H9 (cell line): ENCODE data around the gene DND1. TPM values are rescaled to one million over a fixed set of nuclear protein-coding genes. Genes with fewer than 3 reads are reported as not detected.

Source experiments
- DNase-seq: peaks from one replicate; pipeline ENCODE4 v3.0.0-alpha.2; 2017
- H2AFZ ChIP-seq: one replicate; pipeline ENCODE4 v1.6.1; 2013; ENCODE audit warnings: mild to moderate bottlenecking, low read length, control low read depth, moderate library complexity
- H2AK5ac ChIP-seq: 2 replicates; pipeline ENCODE4 v1.6.1; 2013; ENCODE audit warnings: low read length, control low read depth, mixed read lengths; ENCODE audit not compliant: insufficient read length
- H2BK120ac ChIP-seq: one replicate; pipeline ENCODE4 v1.6.1; 2013; ENCODE audit warnings: low read depth, mild to moderate bottlenecking, low read length, control low read depth, inconsistent platforms; ENCODE audit not compliant: poor library complexity, severe bottlenecking
- H2BK12ac ChIP-seq: 2 replicates; pipeline ENCODE4 v1.6.1; 2013; ENCODE audit warnings: low read length, control low read depth, mixed read lengths, low read depth; ENCODE audit not compliant: insufficient read length
- H2BK15ac ChIP-seq: 2 replicates; pipeline ENCODE4 v1.6.1; 2013; ENCODE audit warnings: low read depth, low read length, control low read depth
- H2BK20ac ChIP-seq: one replicate; pipeline ENCODE4 v1.6.1; 2013; ENCODE audit warnings: low read depth, mild to moderate bottlenecking, low read length, control low read depth, inconsistent platforms; ENCODE audit not compliant: poor library complexity, severe bottlenecking
- H2BK5ac ChIP-seq: 2 replicates; pipeline ENCODE4 v1.6.1; 2013; ENCODE audit warnings: low read length, control low read depth, mixed read lengths; ENCODE audit not compliant: insufficient read length
- H3K14ac ChIP-seq: 2 replicates; pipeline ENCODE4 v1.6.1; 2013; ENCODE audit warnings: low read length, control low read depth; ENCODE audit not compliant: insufficient read depth
- H3K18ac ChIP-seq: 2 replicates; pipeline ENCODE4 v1.6.1; 2013; ENCODE audit warnings: low read depth, mild to moderate bottlenecking, mixed read lengths, low read length, control low read depth; ENCODE audit not compliant: insufficient read length
- H3K23ac ChIP-seq: 2 replicates; pipeline ENCODE4 v1.6.1; 2013; ENCODE audit warnings: low read length, control low read depth, mixed read lengths, low read depth; ENCODE audit not compliant: insufficient read length
- H3K23me2 ChIP-seq: 2 replicates; pipeline ENCODE4 v1.6.1; 2013; ENCODE audit warnings: low read depth, mild to moderate bottlenecking, mixed read lengths, low read length, control low read depth; ENCODE audit not compliant: insufficient read length, poor library complexity, severe bottlenecking
- H3K27ac ChIP-seq: 2 replicates; pipeline ENCODE4 v1.5.1; 2013; ENCODE audit warnings: low read length, control low read depth, mixed read lengths, low read depth; ENCODE audit not compliant: insufficient read length
- H3K27me3 ChIP-seq: 2 replicates; pipeline ENCODE4 v1.6.1; 2013; ENCODE audit warnings: low read length, control low read depth, inconsistent platforms; ENCODE audit not compliant: insufficient read depth
- H3K4ac ChIP-seq: 2 replicates; pipeline ENCODE4 v1.6.1; 2013; ENCODE audit warnings: low read depth, mild to moderate bottlenecking, control low read depth, inconsistent platforms, low read length, moderate library complexity
- H3K4me1 ChIP-seq: 2 replicates; pipeline ENCODE4 v1.6.1; 2013; ENCODE audit warnings: low read length, control low read depth, inconsistent platforms; ENCODE audit not compliant: insufficient read depth
- H3K4me2 ChIP-seq: 2 replicates; pipeline ENCODE4 v1.6.1; 2013; ENCODE audit warnings: low read length, control low read depth, mixed read lengths; ENCODE audit not compliant: insufficient read length, insufficient read depth
- H3K56ac ChIP-seq: 2 replicates; pipeline ENCODE4 v1.6.1; 2013; ENCODE audit warnings: low read depth, mild to moderate bottlenecking, mixed read lengths, low read length, control low read depth; ENCODE audit not compliant: insufficient read length
- H3K79me1 ChIP-seq: 2 replicates; pipeline ENCODE4 v1.6.1; 2013; ENCODE audit warnings: low read depth, mild to moderate bottlenecking, moderate library complexity, low read length, control low read depth, inconsistent platforms; ENCODE audit not compliant: insufficient read depth, poor library complexity, severe bottlenecking
- H3K79me2 ChIP-seq: 2 replicates; pipeline ENCODE4 v1.6.1; 2013; ENCODE audit warnings: low read length, control low read depth, inconsistent platforms; ENCODE audit not compliant: insufficient read depth
- H3K9ac ChIP-seq: 2 replicates; pipeline ENCODE4 v1.6.1; 2013; ENCODE audit warnings: low read length, control low read depth, mixed read lengths; ENCODE audit not compliant: insufficient read length; ENCODE audit errors: extremely low read depth
- H3K9me3 ChIP-seq: one replicate; pipeline ENCODE4 v1.6.1; 2013; ENCODE audit warnings: low read depth, low read length, inconsistent platforms; ENCODE audit not compliant: control insufficient read depth
- H3T11ph ChIP-seq: one replicate; pipeline ENCODE4 v1.6.1; 2013; ENCODE audit warnings: mild to moderate bottlenecking, low read length, control low read depth, inconsistent platforms
- H4K20me1 ChIP-seq: one replicate; pipeline ENCODE4 v1.6.1; 2013; ENCODE audit not compliant: control insufficient read depth, insufficient read length, insufficient read depth
- H4K5ac ChIP-seq: 2 replicates; pipeline ENCODE4 v1.6.1; 2013; ENCODE audit warnings: low read depth, mild to moderate bottlenecking, mixed read lengths, low read length, control low read depth; ENCODE audit not compliant: insufficient read length
- H4K8ac ChIP-seq: replicated peaks from 2 replicates; pipeline ENCODE4 v1.6.1; 2013; ENCODE audit warnings: low read length, control low read depth, mixed read lengths, low read depth; ENCODE audit not compliant: insufficient read length
- H4K91ac ChIP-seq: 2 replicates; pipeline ENCODE4 v1.6.1; 2013; ENCODE audit warnings: low read depth, mild to moderate bottlenecking, moderate library complexity, mixed read lengths, low read length, control low read depth; ENCODE audit not compliant: insufficient read length
- H3K27ac Mint-ChIP-seq, 3 experiments: 2 replicates in 2 of 3; 3 replicates in 1 of 3; pipeline ENCODE4 v1.8.0; 2020 to 2021; ENCODE audit warnings: mixed read lengths in 3 of 3, mild to moderate bottlenecking in 1 of 3, moderate library complexity in 1 of 3
- H3K27me3 Mint-ChIP-seq: 2 replicates; pipeline ENCODE4 v1.8.0; 2021; ENCODE audit warnings: low read depth, mild to moderate bottlenecking, moderate library complexity, mixed read lengths
- H3K36me3 Mint-ChIP-seq, 3 experiments: 2 replicates in 2 of 3; 3 replicates in 1 of 3; pipeline ENCODE4 v1.8.0; 2020 to 2021; ENCODE audit warnings: low read depth in 3 of 3, mixed read lengths in 3 of 3; ENCODE audit not compliant: insufficient read depth in 1 of 3
- H3K4me1 Mint-ChIP-seq, 2 experiments: 2 replicates each; pipeline ENCODE4 v1.8.0; 2020; ENCODE audit warnings: mixed read lengths in 2 of 2
- H3K4me3 Mint-ChIP-seq, 2 experiments: 2 replicates in 1 of 2; 3 replicates in 1 of 2; pipeline ENCODE4 v1.8.0; 2020 to 2021; ENCODE audit warnings: mild to moderate bottlenecking in 2 of 2, mixed read lengths in 2 of 2, moderate library complexity in 1 of 2
- H3K9me3 Mint-ChIP-seq, 2 experiments: 2 replicates in 1 of 2; 3 replicates in 1 of 2; pipeline ENCODE4 v1.8.0; 2020; ENCODE audit warnings: mild to moderate bottlenecking in 2 of 2, mixed read lengths in 2 of 2, moderate library complexity in 1 of 2
- CTCF ChIP-seq: fragments of 200-600 bp; sonication (generic); conservative IDR thresholded peaks from 3 replicates; pipeline ENCODE4 v1.8.0; 2021; ENCODE audit warnings: antibody characterized with exemption, mild to moderate bottlenecking
- WGBS: extraction: QIAGEN DNeasy Blood & Tissue Kit; methylation state at CpG from one replicate; pipeline ENCODE4 v1.1.7; 2013; ENCODE audit warnings: missing lambda C conversion rate, low lambda C conversion rate, mixed read lengths; ENCODE audit not compliant: insufficient read length; ENCODE audit errors: extremely low coverage; 5-methylcytosine and 5-hydroxymethylcytosine counted together
- total RNA-seq: library from RNA; stranded (reverse); gene quantifications from 2 replicates; pipeline ENCODE4 v1.2.1, GENCODE V29; 2021

DND1 gene
- total RNA-seq, 1 experiment from 2014 or later, result 2.4 TPM

- Histone ChIP-seq H3K4me2 (no peak overlapping the region), H3K23me2 (no peaks in the 10 kb centered on the region), H2BK120ac (no peak overlapping the region), H2BK15ac (no peak overlapping the region), H2BK20ac (no peak overlapping the region), H3K27me3 (no peaks in the 10 kb centered on the region), H4K5ac (no peak overlapping the region), H3K18ac (no peak overlapping the region), H3K79me1 (no peaks in the 10 kb centered on the region), H3K9me3 (no peaks in the 10 kb centered on the region), H3K4ac (no peak overlapping the region), H4K8ac (no peak overlapping the region), H3T11ph (no peak overlapping the region), H2AK5ac (no peak overlapping the region), H3K23ac (no peak overlapping the region), H4K20me1 (no peaks in the 10 kb centered on the region), H2AFZ (no peak overlapping the region), H3K9ac (no peak overlapping the region), H3K79me2 (no peaks in the 10 kb centered on the region), H2BK12ac (no peak overlapping the region), H3K14ac (no peak overlapping the region), H3K56ac (no peak overlapping the region), H3K4me1 (no peaks in the 10 kb centered on the region), H2BK5ac (no peak overlapping the region), H3K27ac (no peak overlapping the region), H4K91ac (no peak overlapping the region)
- Mint-ChIP-seq H3K27me3 (no peaks in the 10 kb centered on the region), H3K27ac (no peak overlapping the region), H3K9me3 (no peaks in the 10 kb centered on the region), H3K4me3 (no peak overlapping the region), H3K4me1 (no peaks in the 10 kb centered on the region), H3K36me3 (peaks cover 10 to 86% (median 37%) of the 10 kb centered on the region in 3 experiments)
- no peak for TF ChIP-seq CTCF
- no CpG with 5 or more reads among the region's 3 CpGs for WGBS
- DNase-seq, result no peak
Observed at GRCh38 chr5:140677947-140678346, 4.6 kb upstream of the DND1 start.
